ENCODE results near the gene MACROD2.

DNA sequence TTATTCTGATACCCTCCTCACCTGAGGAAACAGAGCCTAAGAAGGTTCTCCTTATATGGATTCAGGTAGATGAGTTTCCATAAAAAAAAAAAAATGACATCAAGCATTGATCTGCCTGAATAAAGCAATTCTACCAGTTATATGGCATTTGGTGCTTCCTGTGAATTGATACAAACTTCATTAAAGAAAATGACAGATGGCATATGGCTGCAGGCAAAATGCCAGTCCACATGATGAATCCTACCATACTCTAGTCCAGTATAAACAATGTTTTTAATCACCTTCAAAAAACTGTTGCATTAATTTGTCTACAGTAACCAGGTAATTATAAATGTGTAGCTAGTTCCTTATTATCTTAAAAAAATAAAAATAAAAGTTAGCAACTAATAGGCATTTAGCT is 901.3 kb downstream of the MACROD2 start:
- TF ChIP-seq, protein P1, sequence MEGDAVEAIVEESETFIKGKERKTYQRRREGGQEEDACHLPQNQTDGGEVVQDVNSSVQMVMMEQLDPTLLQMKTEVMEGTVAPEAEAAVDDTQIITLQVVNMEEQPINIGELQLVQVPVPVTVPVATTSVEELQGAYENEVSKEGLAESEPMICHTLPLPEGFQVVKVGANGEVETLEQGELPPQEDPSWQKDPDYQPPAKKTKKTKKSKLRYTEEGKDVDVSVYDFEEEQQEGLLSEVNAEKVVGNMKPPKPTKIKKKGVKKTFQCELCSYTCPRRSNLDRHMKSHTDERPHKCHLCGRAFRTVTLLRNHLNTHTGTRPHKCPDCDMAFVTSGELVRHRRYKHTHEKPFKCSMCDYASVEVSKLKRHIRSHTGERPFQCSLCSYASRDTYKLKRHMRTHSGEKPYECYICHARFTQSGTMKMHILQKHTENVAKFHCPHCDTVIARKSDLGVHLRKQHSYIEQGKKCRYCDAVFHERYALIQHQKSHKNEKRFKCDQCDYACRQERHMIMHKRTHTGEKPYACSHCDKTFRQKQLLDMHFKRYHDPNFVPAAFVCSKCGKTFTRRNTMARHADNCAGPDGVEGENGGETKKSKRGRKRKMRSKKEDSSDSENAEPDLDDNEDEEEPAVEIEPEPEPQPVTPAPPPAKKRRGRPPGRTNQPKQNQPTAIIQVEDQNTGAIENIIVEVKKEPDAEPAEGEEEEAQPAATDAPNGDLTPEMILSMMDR (IDR thresholded peaks at IDR 0.05; ENCODE audit: poor library complexity, severe bottlenecking) = no peak
- TF ChIP-seq POLR2AphosphoS5 (IDR thresholded peaks at IDR 0.05) (no peak), MXI1 (conservative IDR thresholded peaks at IDR 0.05; ENCODE audit: poor library complexity, severe bottlenecking) (no peak)
- TF ChIP-seq, protein P2, sequence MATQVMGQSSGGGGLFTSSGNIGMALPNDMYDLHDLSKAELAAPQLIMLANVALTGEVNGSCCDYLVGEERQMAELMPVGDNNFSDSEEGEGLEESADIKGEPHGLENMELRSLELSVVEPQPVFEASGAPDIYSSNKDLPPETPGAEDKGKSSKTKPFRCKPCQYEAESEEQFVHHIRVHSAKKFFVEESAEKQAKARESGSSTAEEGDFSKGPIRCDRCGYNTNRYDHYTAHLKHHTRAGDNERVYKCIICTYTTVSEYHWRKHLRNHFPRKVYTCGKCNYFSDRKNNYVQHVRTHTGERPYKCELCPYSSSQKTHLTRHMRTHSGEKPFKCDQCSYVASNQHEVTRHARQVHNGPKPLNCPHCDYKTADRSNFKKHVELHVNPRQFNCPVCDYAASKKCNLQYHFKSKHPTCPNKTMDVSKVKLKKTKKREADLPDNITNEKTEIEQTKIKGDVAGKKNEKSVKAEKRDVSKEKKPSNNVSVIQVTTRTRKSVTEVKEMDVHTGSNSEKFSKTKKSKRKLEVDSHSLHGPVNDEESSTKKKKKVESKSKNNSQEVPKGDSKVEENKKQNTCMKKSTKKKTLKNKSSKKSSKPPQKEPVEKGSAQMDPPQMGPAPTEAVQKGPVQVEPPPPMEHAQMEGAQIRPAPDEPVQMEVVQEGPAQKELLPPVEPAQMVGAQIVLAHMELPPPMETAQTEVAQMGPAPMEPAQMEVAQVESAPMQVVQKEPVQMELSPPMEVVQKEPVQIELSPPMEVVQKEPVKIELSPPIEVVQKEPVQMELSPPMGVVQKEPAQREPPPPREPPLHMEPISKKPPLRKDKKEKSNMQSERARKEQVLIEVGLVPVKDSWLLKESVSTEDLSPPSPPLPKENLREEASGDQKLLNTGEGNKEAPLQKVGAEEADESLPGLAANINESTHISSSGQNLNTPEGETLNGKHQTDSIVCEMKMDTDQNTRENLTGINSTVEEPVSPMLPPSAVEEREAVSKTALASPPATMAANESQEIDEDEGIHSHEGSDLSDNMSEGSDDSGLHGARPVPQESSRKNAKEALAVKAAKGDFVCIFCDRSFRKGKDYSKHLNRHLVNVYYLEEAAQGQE (IDR thresholded peaks at IDR 0.05; ENCODE audit: borderline replicate concordance) = no peak
